DMS 273 treated with DMSO at 0.1 percent for 48 hours (cell line): ENCODE data around the gene POLA2.

ENCODE experiments used
- DNase-seq: peaks from one replicate; lab custom pipeline; 2025; lab: John Stamatoyannopoulos, UW

POLA2 gene

GRCh38 chr11:65286686-65287085, 24.9 kb downstream of the POLA2 start:
- no peak for DNase-seq

- no peak for DNase-seq
These were observed 25.8 kb downstream of the POLA2 start for GRCh38 chr11:65287601-65288000.

GRCh38 chr11:65288706-65289536, 27.2 kb downstream of the POLA2 start:
- DNase-seq, result peak; percentile 92

GRCh38 chr11:65290448-65291165, 28.8 kb downstream of the POLA2 start:
- DNase-seq, result peak; percentile 48

- no peak for DNase-seq
These were observed 29.9 kb downstream of the POLA2 start for GRCh38 chr11:65291613-65292012.

- DNase-seq, result no peak
These were observed 31.1 kb downstream of the POLA2 start for GRCh38 chr11:65292890-65293289.

- DNase-seq, result no peak
These were observed 32.2 kb downstream of the POLA2 start for GRCh38 chr11:65293909-65294381.

- no peak for DNase-seq
These were observed 33.2 kb downstream of the POLA2 start for GRCh38 chr11:65295001-65295400.

GRCh38 chr11:65295571-65296341, 34.0 kb downstream of the POLA2 start:
- no peak for DNase-seq

- DNase-seq, result no peak
These were observed 35.4 kb downstream of the POLA2 start for GRCh38 chr11:65297026-65297672.

- no peak for DNase-seq
These were observed 36.4 kb downstream of the POLA2 start for GRCh38 chr11:65298131-65298535.

GRCh38 chr11:65298655-65299179, 37.0 kb downstream of the POLA2 start:
- no peak for DNase-seq

- no peak for DNase-seq
These were observed 39.0 kb downstream of the POLA2 start for GRCh38 chr11:65300621-65301275.

GRCh38 chr11:65301491-65302329, 39.9 kb downstream of the POLA2 start:
- no peak for DNase-seq

- no peak for DNase-seq
These were observed 41.8 kb downstream of the POLA2 start for GRCh38 chr11:65303555-65303954.

GRCh38 chr11:65304110-65304509, 42.3 kb downstream of the POLA2 start:
- DNase-seq, result no peak

- DNase-seq, result no peak
These were observed 42.9 kb downstream of the POLA2 start for GRCh38 chr11:65304613-65305012.

- DNase-seq, result no peak
These were observed 43.9 kb downstream of the POLA2 start for GRCh38 chr11:65305501-65306268.
